KBM-7 (cell line): ENCODE measurements around the gene CALHM6.

Experiments
- DNase-seq: peaks from one replicate; pipeline ENCODE4 v3.0.0-alpha.2; 2015
- in situ Hi-C: fragments of 300-500 bp; cut with MboI; formaldehyde crosslinking; loops from 2 replicates; pipeline ENCODE4 v1.14.3; 2020; ENCODE audit warnings: low sequenced_read_pairs, low pct_unique_long_range_greater_than_20kb, mixed read lengths

The CALHM6 gene

DNA sequence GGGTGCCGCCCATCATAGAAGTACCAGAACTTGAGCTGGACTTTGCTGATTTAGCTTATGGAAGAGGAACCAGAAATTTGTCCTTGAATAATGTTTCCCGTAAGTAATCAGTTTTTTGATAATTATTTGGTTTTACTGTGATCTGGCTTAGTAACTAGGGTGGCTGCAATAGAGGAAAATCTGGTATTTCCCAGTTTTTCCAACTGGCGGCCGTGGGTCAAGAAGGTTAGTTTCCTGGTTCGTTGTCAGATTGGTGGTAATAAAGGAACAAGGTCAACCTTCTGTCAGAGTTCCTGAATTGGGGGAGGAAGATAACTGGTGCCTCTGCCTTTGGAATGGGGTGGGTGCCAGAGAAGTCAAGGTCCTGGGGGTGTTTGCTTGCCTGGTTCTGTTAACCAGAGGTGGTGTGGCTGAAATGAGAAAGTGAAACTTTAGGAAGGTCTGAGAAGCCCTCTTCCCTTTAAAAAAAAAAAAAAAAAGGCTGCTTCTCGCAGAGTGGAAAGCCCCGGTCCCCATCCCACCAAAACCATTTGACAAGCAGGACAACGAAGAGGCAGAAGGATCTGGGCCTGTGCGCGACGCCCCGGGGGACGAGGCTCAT, at the start of gene CALHM6:
Gene CALHM6 (plus strand): TSS at position 45 of the 601 bp plus-strand sequence. CDS start 555 bp downstream, at position 600.
- peak; percentile 22 for DNase-seq
- in situ Hi-C loops = no loop called here

DNA sequence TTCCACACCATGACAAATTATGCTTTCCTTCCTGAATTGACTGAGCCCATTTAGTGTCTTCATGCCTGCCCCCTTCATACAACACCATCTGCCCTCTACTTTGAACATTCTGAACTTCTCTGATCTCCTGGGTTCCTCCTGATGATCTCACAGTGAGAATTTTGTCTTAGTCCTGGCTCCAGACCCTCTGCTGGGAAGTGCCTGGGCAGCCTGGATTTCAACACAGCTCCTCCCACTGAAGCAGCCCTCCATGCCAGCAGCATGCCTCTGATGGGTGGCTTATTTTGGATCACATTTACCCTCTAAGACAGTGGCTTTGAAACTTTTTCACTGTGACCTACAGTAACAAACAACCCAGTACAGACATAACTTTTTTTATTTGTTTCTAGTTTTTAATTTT, 48.9 kb upstream of the CALHM6 start:
- in situ Hi-C loops = no loop called here
- DNase-seq = no peak

GRCh38 chr6:116413357-116413756, 47.8 kb upstream of the CALHM6 start:
- no peak for DNase-seq
- in situ Hi-C loops = no loop called here

DNA sequence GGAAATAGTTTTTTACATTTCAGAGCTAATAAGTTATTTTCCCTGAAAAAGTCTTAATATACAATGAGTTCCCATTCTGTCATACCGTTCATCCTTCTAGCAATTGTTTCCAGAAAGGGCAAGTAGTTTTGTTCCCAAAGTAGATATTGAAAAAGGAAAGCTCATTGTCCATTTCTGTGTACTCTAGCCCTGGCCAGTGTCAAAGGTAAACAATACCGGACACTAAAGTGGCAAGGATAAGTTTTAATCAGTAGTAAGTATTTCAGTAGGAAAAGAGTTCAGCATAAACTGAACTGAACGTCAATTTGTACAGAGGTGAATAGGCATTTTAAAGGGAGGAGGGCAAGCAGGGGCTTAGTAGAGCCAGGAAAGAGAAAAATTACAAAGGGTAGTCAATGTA, 43.5 kb upstream of the CALHM6 start:
- DNase-seq = no peak
- in situ Hi-C loops = no loop called here

DNA sequence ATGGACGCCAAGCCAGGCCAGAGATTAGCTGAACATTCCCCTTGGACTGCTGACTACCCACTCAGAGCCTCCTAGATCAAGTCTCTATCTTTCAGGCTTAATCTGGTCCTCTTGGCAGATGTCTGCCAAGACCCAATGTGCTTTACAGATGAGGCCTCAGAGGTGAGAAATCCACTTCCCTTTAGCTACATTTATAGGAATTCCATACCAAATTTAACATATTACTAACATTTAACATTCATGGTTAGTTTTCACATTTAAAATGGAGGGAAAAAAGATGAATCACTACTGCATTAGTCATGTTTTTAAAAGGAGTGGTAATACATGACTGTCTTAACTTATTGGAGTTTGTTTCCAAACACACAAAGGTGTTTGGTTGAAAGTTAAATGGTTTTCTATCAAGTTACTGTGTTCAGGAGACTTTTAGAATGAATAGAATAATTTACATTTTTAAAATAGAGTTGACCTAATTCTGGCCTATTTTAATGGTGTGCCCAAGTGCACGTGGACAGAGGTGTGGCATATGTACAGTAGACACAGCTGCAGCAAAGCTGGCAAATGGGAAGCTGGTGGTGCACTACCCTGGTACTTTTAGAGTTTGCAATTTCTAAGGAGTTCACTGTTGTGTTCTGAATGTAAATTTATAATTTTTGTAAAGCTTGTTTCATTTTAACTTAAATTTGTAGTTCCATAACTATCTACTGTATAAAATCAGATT, 41.9 kb upstream of the CALHM6 start:
- DNase-seq = no peak
- in situ Hi-C loops = no loop called here

DNA sequence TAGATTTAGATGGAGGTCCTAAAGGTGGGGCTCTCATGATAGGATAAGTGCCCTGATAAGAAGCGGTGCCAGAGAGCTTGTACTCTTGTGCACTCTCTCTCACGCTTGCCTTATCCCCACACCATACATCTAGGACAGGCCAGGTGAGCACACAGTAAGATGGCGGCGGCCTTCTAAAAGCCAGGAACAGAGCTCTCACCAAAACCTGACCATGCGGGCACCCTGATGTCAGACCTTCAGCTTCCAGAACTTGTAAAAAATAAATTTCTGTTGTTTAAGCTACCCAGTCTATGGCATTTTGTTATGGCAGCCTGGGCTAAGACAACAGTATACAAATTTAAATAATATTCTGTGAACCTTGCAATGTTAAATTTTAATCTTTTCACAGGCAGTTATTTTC, 40.8 kb upstream of the CALHM6 start:
- DNase-seq = no peak
- in situ Hi-C loops = no loop called here

- no peak for DNase-seq
- in situ Hi-C loops = no loop called here
These were observed 38.9 kb upstream of the CALHM6 start for GRCh38 chr6:116422238-116422637.

- in situ Hi-C loops = no loop called here
- no peak for DNase-seq
These were observed 37.2 kb upstream of the CALHM6 start for GRCh38 chr6:116424001-116424400.

DNA sequence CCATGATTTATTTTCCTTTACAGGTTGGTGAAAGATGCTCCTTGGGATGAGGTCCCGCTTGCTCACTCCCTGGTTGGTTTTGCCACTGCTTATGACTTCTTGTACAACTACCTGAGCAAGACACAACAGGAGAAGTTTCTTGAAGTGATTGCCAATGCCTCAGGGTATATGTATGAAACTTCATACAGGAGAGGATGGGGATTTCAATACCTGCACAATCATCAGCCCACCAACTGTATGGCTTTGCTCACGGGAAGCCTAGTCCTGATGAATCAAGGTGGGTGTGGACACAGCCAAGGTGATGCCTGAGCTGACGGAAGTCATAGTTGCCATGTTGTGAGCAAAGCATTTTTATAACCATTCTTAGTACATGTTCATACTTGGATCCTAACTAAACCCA, 34.6 kb upstream of the CALHM6 start:
- in situ Hi-C loops = no loop called here
- no peak for DNase-seq

- in situ Hi-C loops = no loop called here
- DNase-seq = no peak
These were observed 32.1 kb upstream of the CALHM6 start for GRCh38 chr6:116429111-116429510.

GRCh38 chr6:116430860-116431259, 30.3 kb upstream of the CALHM6 start:
- DNase-seq = no peak
- in situ Hi-C loops = no loop called here

- DNase-seq = no peak
- in situ Hi-C loops = no loop called here
These were observed 29.1 kb upstream of the CALHM6 start for GRCh38 chr6:116431964-116432595.

DNA sequence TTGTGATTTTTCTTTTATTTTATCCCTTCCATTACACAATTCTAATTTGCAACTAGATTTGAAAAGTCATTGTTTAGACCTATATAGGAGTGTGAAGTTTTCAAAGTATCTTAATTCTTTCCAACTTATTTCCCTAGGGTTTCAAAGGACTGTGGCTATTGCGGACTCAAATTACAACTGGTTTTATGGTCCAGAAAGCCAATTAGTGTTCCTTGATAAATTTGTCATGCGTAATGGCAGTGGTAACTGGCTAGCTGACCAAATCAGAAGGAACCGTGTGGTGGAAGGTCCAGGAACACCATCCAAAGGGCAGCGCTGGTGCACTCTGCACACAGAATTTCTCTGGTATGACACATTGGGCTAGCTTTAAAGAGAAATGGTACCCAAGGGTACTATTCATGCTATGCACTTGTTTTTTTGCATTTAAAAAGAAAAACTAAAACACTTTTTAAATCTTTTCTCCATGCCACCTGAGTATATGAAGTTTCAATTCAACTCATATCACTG, 27.9 kb upstream of the CALHM6 start:
- in situ Hi-C loops = no loop called here
- DNase-seq = no peak

- in situ Hi-C loops = no loop called here
- no peak for DNase-seq
These were observed 27.0 kb upstream of the CALHM6 start for GRCh38 chr6:116434056-116434725.

- in situ Hi-C loops = no loop called here
- DNase-seq = no peak
These were observed 24.6 kb upstream of the CALHM6 start for GRCh38 chr6:116436586-116436985.

- in situ Hi-C loops = no loop called here
- DNase-seq = no peak
These were observed 23.5 kb upstream of the CALHM6 start for GRCh38 chr6:116437656-116438055.

DNA sequence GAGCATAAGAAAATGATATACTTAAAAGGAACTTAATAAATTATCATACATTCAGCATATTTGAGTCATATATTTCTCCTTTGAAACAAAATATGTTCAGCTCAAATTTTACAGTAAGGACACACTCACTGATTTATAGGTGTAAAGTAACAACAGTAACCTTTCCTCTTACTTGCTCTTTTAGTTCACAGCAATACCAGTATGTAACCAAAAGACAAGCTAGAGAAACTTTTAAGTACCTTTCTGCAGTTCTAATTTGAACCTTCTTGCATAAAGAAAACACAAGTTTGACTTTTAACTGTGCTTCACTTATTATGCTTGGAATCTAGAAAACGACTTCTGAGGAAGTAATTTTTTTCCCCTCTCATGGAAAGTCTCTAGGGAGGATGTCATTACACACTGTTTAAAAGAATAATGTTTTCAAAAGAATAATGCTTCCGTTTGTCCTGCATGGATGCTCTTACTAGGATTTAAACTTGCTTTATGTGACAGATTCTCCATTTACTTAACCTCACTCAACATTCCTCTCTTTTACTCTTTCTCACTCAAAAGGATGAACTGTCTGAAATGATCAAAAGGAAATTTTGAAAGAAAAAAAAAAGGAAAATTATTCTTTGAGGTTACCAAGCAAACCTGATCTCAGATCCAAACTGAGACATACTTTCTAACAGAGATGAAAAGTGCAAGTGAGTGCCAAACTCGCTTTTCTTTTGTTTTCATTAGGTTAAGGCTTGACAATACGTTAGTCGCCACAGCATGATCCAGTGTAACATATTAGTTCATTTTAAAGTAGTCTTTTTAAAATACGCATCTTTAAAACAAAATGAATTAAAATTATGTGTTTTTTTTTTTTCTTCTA, 22.4 kb upstream of the CALHM6 start:
- no peak for DNase-seq
- in situ Hi-C loops = no loop called here

DNA sequence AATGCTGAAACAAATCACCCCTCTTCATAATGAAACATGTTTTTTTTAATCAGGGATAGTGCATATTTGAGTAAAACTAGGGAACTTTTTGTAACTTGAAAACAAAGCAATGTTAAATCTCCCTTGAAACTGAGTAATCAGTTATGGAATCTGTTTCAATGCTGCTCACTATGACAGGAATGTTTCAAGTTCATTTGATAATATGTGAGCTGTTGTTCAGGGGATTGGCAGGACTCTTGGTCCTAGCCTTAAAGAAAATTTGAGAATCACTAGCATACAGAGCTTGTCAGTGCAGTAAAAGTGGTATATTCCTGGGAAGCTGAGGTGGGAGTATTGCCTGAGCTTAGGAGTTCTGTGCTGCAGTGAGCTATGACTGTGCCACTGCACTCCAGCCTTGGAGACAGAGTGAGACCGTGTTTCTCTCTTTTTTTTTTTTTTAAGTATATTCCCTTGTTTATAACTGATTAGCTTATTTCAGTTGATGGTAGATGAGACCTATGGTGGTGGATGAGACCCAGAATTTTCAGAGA, 21.6 kb upstream of the CALHM6 start:
- DNase-seq = no peak
- in situ Hi-C loops = no loop called here

GRCh38 chr6:116443105-116443504, 18.1 kb upstream of the CALHM6 start:
- DNase-seq = no peak
- in situ Hi-C loops = no loop called here
